Measurements from ENCODE around the gene NR0B1.

NR0B1 gene

DNA sequence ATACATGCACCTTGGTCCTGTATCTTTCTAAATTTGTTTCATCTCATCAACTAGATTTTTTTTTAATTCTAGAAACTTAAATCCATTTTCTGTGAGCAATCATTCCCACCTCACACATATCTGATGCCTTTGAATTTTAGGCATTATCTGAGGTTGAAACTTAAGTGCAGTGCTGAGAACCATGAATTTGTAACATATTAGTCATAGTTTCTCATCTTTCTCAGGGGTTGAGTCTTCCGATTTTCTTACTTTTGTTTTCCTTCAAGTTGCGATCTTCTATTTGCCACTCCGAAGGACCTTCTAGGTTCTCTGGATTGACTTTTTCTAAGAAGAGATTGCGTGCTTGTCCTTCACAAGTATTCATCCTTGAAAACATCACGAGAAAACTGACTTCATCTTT lies 3.7 kb upstream of the NR0B1 start:
- TF ChIP-seq, protein P1, sequence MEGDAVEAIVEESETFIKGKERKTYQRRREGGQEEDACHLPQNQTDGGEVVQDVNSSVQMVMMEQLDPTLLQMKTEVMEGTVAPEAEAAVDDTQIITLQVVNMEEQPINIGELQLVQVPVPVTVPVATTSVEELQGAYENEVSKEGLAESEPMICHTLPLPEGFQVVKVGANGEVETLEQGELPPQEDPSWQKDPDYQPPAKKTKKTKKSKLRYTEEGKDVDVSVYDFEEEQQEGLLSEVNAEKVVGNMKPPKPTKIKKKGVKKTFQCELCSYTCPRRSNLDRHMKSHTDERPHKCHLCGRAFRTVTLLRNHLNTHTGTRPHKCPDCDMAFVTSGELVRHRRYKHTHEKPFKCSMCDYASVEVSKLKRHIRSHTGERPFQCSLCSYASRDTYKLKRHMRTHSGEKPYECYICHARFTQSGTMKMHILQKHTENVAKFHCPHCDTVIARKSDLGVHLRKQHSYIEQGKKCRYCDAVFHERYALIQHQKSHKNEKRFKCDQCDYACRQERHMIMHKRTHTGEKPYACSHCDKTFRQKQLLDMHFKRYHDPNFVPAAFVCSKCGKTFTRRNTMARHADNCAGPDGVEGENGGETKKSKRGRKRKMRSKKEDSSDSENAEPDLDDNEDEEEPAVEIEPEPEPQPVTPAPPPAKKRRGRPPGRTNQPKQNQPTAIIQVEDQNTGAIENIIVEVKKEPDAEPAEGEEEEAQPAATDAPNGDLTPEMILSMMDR (conservative IDR thresholded peaks at IDR 0.05; ENCODE audit: low read depth, low read length): no peak
- no peak for DNase-seq (ENCODE audit: low read depth)
- no peak overlapping the region for H3K4me3 ChIP-seq (ENCODE audit: low read length)

DNA sequence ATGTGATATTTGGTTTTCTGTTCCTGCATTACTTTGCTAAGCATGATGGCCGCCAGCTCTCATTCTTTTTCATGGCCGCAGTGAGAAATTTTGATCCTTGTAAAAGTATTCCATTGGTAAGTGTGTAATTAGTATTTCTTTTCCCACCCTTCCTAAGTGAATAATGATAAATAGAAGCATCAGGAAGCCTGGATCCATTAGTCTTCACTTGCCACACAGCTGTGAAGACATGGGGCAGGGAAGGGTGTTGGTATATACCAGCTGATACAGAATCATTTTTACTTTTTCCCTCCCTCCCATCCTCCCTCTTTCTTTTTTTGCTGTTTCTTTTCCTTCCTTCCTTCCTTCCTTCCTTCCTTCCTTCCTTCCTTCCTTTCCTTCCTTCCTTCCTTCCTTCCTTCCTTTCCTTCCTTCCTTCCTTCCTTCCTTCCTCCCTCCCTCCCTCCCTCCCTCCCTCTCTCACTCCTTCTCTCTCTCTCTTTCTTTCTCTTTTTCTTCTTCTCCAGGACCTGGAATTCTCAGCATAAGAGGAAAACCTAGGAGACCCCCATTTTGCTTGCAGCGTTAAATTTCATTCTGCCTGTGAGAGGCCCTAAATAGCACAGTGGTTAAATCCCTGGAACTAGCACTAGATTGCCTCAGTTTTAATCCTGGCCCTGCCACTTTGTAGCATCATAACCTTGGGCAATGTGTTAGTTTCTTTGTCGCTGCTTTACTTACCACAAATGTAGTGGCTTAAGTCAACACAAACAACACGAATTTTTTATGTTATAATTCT lies 1.4 kb upstream of the NR0B1 start:
- no peak for DNase-seq (ENCODE audit: low read depth)
- no peak overlapping the region for H3K4me3 ChIP-seq (ENCODE audit: low read length)
- TF ChIP-seq, protein P1 (conservative IDR thresholded peaks at IDR 0.05; ENCODE audit: low read depth, low read length): no peak

DNA sequence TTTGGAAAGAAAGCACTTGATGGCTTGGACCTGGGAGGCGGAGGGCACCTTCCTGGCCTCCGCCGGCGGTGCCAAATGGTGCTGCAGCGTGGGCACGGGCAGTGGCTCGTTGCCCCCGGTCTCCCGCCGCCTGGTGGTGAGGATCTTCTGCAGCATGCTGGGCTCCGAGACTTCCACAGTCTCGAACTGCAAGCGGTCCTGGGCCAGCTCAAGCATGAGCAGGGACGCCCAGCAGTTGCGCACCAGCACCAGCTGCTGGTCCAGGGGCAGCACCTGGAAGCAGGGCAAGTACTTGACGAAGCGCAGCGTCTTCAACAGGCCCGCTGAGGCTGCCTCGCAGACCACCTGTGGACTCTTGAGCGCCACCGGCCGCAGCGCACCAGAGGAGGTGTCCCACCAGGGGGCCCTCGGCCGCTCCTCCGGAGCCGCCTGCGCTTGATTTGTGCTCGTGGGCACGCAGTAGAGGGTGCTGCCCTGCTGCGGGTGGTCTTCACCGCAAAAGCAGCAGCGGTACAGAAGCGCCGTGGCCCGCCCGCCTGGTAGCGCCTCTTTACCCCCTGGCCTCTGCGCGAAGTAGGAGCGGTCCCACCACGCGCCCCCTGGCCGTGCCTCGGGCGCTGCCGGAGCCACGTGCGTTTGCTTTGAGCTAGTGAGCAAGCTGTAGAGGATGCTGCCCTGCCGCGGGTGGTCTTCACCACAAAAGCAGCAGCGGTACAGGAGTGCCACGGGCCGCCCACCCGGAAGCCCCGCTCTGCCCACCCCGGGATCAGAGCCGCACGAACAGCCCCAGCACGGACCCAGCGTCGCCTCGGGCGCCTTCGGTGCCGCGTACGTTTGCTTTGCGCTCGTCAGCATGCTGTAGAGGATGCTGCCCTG lies 689 bp downstream of the NR0B1 start:
- TF ChIP-seq, protein P1 (conservative IDR thresholded peaks at IDR 0.05; ENCODE audit: low read depth, low read length): peak; percentile 20
- peak overlapping the region; percentile 30 for H3K4me3 ChIP-seq (ENCODE audit: low read length)
- no peak for DNase-seq (ENCODE audit: low read depth)

DNA sequence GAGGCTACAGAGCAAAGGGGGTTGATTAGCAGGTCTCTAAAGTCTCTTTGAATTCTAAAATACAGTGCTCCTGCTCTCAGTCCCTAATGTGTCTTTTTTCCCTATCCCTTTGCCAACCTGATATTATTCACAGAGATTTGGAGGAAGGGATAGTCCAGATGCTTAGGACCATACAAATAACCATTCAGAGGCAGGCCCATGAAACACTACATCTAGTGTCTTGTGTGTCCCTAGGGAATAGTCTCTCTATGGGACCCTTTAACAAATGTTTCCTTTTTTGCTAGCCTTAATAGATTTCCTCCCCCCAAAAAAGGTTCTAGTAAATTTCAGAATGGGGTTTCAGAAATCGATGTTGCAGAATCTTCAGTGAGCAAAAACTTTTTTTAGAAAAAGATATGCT lies 1.7 kb downstream of the NR0B1 start:
- H3K4me3 ChIP-seq (ENCODE audit: low read length): no peak overlapping the region
- TF ChIP-seq, protein P1 (conservative IDR thresholded peaks at IDR 0.05; ENCODE audit: low read depth, low read length): no peak
- no peak for DNase-seq (ENCODE audit: low read depth)

DNA sequence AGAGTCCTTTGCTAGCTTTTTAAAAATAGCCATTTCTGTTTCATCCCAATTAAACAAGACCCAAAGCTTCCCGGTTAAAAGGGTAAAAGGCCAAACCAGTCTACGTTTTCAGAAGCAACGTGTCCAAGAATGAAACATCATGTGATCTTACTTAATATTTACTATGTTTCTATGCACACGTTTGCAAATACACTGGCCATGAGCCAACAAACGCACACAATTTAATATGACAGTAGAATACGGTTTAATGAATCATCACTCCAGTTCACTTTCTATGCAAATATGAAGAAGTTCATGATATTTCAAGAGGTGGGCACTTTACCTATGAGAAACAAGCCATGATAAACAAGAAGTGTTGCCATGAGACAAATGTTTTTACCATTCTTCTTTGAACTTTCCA lies 4.3 kb downstream of the NR0B1 start:
- TF ChIP-seq, protein P1 (conservative IDR thresholded peaks at IDR 0.05; ENCODE audit: low read depth, low read length): no peak
- H3K4me3 ChIP-seq (ENCODE audit: low read length): no peak overlapping the region
- DNase-seq (ENCODE audit: low read depth): no peak

DNA sequence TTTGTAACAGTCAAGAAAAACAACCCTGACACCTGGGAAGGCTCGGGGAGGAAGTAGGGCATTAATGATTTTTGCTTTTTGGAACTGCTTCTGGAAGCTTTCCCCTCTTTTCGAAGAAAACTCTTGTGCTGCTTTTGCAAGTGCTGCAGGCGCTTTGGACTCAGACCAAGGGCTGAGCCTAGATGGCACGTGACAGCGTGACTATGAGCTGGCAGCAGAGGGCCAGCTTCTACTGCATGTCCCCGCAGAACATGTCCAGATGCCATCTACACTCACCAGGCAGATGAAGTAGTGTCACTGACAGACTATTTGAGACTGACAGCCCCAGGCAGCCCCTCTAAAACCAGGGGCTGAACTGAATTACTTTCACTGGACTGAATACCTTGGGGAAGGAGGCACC lies 6.2 kb downstream of the NR0B1 start:
- TF ChIP-seq, protein P1 (conservative IDR thresholded peaks at IDR 0.05; ENCODE audit: low read depth, low read length): no peak
- H3K4me3 ChIP-seq (ENCODE audit: low read length): no peak overlapping the region
- peak; percentile 22 for DNase-seq (ENCODE audit: low read depth)
